ENCODE results near the gene APOC1.

Gene APOC1

GRCh38 chr19:44955505-44956439 is 41.4 kb downstream of the APOC1 start:
- H3K9me3 ChIP-seq (ENCODE audit: insufficient read depth, low read depth, low read length), result no peaks in the 10 kb centered on the region
- peak overlapping the region; percentile 86 for H3K4me2 ChIP-seq (ENCODE audit: low read depth, low read length, poor library complexity, severe bottlenecking)
- H4K20me1 ChIP-seq (ENCODE audit: insufficient read depth, low read length, poor library complexity, severe bottlenecking), result peaks cover 18% of the 10 kb centered on the region
- peaks cover 61% of the 10 kb centered on the region for H3K79me2 ChIP-seq (ENCODE audit: insufficient read depth, low read length)
- H3K4me3 ChIP-seq (ENCODE audit: low read length, poor library complexity, severe bottlenecking), result peak overlapping the region; percentile 95
- peak overlapping the region; percentile 91 for H3K9ac ChIP-seq (ENCODE audit: low read depth, low read length, poor library complexity, severe bottlenecking)
- no peaks in the 10 kb centered on the region for H3K27me3 ChIP-seq (ENCODE audit: insufficient read depth, low read length, poor library complexity, severe bottlenecking)
- no peaks in the 10 kb centered on the region; the same call in 1 of the 2 replicates for H3K36me3 ChIP-seq (ENCODE audit: insufficient read depth, low read length)
- peaks cover 48% of the 10 kb centered on the region for H3K4me1 ChIP-seq (ENCODE audit: insufficient read depth, low read length, poor library complexity, severe bottlenecking)
- no peaks in the 10 kb centered on the region for H3K9me2 ChIP-seq (replicated peaks; ENCODE audit: low read depth, low read length)
- H2AFZ ChIP-seq (ENCODE audit: low read length), result peak overlapping the region; percentile 89
- TF ChIP-seq CTCF (conservative IDR thresholded peaks at IDR 0.05; ENCODE audit: low read length) (no peak), EZH2phosphoT487 (IDR thresholded peaks at IDR 0.05; ENCODE audit: borderline replicate concordance) (no peak)
- H3F3A ChIP-seq (ENCODE audit: low read depth), result no peaks in the 10 kb centered on the region

GRCh38 chr19:44957526-44957925 is 43.1 kb downstream of the APOC1 start:
- Histone ChIP-seq H2AFZ (ENCODE audit: low read length) (no peak overlapping the region), H3K27me3 (ENCODE audit: insufficient read depth, low read length, poor library complexity, severe bottlenecking) (no peaks in the 10 kb centered on the region), H3K9ac (ENCODE audit: low read depth, low read length, poor library complexity, severe bottlenecking) (peak overlapping the region; percentile 91), H3K9me3 (ENCODE audit: insufficient read depth, low read depth, low read length) (no peaks in the 10 kb centered on the region), H3K79me2 (ENCODE audit: insufficient read depth, low read length) (peaks cover 73% of the 10 kb centered on the region), H3K36me3 (ENCODE audit: insufficient read depth, low read length) (peaks cover 6% of the 10 kb centered on the region; the same call in 1 of the 2 replicates), H3K4me1 (ENCODE audit: insufficient read depth, low read length, poor library complexity, severe bottlenecking) (peaks cover 48% of the 10 kb centered on the region), H3K9me2 (replicated peaks; ENCODE audit: low read depth, low read length) (no peaks in the 10 kb centered on the region), H4K20me1 (ENCODE audit: insufficient read depth, low read length, poor library complexity, severe bottlenecking) (peaks cover 18% of the 10 kb centered on the region), H3K4me2 (ENCODE audit: low read depth, low read length, poor library complexity, severe bottlenecking) (peak overlapping the region; percentile 86), H3K4me3 (ENCODE audit: low read length, poor library complexity, severe bottlenecking) (peak overlapping the region; percentile 95), H3F3A (ENCODE audit: low read depth) (no peaks in the 10 kb centered on the region)
- TF ChIP-seq EZH2phosphoT487 (IDR thresholded peaks at IDR 0.05; ENCODE audit: borderline replicate concordance) (no peak), CTCF (conservative IDR thresholded peaks at IDR 0.05; ENCODE audit: low read length) (no peak)

- Histone ChIP-seq H3K79me2 (ENCODE audit: insufficient read depth, low read length) (peaks cover 73% of the 10 kb centered on the region), H3K36me3 (ENCODE audit: insufficient read depth, low read length) (peaks cover 6% of the 10 kb centered on the region; the same call in 1 of the 2 replicates), H4K20me1 (ENCODE audit: insufficient read depth, low read length, poor library complexity, severe bottlenecking) (peaks cover 18% of the 10 kb centered on the region), H3K9me3 (ENCODE audit: insufficient read depth, low read depth, low read length) (no peaks in the 10 kb centered on the region), H2AFZ (ENCODE audit: low read length) (no peak overlapping the region), H3F3A (ENCODE audit: low read depth) (no peaks in the 10 kb centered on the region), H3K4me2 (ENCODE audit: low read depth, low read length, poor library complexity, severe bottlenecking) (peak overlapping the region; percentile 86), H3K9ac (ENCODE audit: low read depth, low read length, poor library complexity, severe bottlenecking) (peak overlapping the region; percentile 91), H3K9me2 (replicated peaks; ENCODE audit: low read depth, low read length) (no peaks in the 10 kb centered on the region), H3K27me3 (ENCODE audit: insufficient read depth, low read length, poor library complexity, severe bottlenecking) (no peaks in the 10 kb centered on the region), H3K4me3 (ENCODE audit: low read length, poor library complexity, severe bottlenecking) (peak overlapping the region; percentile 95), H3K4me1 (ENCODE audit: insufficient read depth, low read length, poor library complexity, severe bottlenecking) (peaks cover 48% of the 10 kb centered on the region)
- TF ChIP-seq CTCF (conservative IDR thresholded peaks at IDR 0.05; ENCODE audit: low read length) (no peak), EZH2phosphoT487 (IDR thresholded peaks at IDR 0.05; ENCODE audit: borderline replicate concordance) (no peak)
Measured at GRCh38 chr19:44958090-44958489, 43.7 kb downstream of the APOC1 start.

Measured in Loucy (cell line).